WTC11 (cell line): Measurements from ENCODE around the gene ZBTB4. TPM values are rescaled to one million over a fixed set of nuclear protein-coding genes. Genes with fewer than 3 reads are reported as not detected.
A peak's percentile ranks its signal among the peaks of the same experiment; 100 is the strongest.

ENCODE experiments used
- ATAC-seq: fragments of 200-7000 bp; cut with Tn5 transposase; 2 replicates; pipeline ENCODE4 v1.10.0; 2021; ENCODE audit warnings: mild to moderate bottlenecking, moderate library complexity
- CTCF ChIA-PET: fragments of 300-600 bp; sonication (Branson Sonifier 250); formaldehyde crosslinking; loops from one replicate; lab custom pipeline; 2021; ENCODE audit warnings: antibody characterized with exemption; lab: Charles Lee
- POLR2A ChIA-PET: fragments of 350-600 bp; sonication (Branson Sonifier 250); formaldehyde crosslinking; loops from one replicate; lab custom pipeline; 2021; ENCODE audit warnings: antibody characterized with exemption; lab: Charles Lee
- DNase-seq: peaks from one replicate; pipeline ENCODE4 v3.0.0; 2021; ENCODE audit warnings: low spot score
- H3K27ac Mint-ChIP-seq: 2 replicates; pipeline ENCODE4 v1.8.0; 2021; ENCODE audit warnings: mixed read lengths
- H3K27me3 Mint-ChIP-seq: 2 replicates; pipeline ENCODE4 v1.8.0; 2021; ENCODE audit warnings: low read depth, mild to moderate bottlenecking, moderate library complexity, mixed read lengths
- H3K36me3 Mint-ChIP-seq: 2 replicates; pipeline ENCODE4 v1.8.0; 2021; ENCODE audit warnings: mixed read lengths
- H3K4me1 Mint-ChIP-seq: 2 replicates; pipeline ENCODE4 v1.8.0; 2022; ENCODE audit warnings: mixed read lengths
- H3K4me3 Mint-ChIP-seq: 2 replicates; pipeline ENCODE4 v1.8.0; 2021; ENCODE audit warnings: mild to moderate bottlenecking, moderate library complexity, mixed read lengths
- H3K9me3 Mint-ChIP-seq: 2 replicates; pipeline ENCODE4 v1.8.0; 2021; ENCODE audit warnings: mixed read lengths
- CREB1 ChIP-seq: sonication (generic); formaldehyde crosslinking; IDR thresholded peaks from 2 replicates; pipeline ENCODE4 v1.8.0; 2023; ENCODE audit warnings: mild to moderate bottlenecking, missing genetic modification reagents
- FOXJ3 ChIP-seq: sonication (generic); formaldehyde crosslinking; IDR thresholded peaks from 2 replicates; pipeline ENCODE4 v1.9.0; 2021; ENCODE audit warnings: missing genetic modification reagents, mild to moderate bottlenecking, borderline replicate concordance
- GTF2I ChIP-seq: fragments of 250-450 bp; sonication (Bioruptor Pico); conservative IDR thresholded peaks from 2 replicates; pipeline ENCODE4 v1.4.0; 2021; ENCODE audit warnings: mild to moderate bottlenecking
- NFE2L1 ChIP-seq: sonication (generic); formaldehyde crosslinking; IDR thresholded peaks from 2 replicates; pipeline ENCODE4 v1.8.1; 2023; ENCODE audit warnings: missing genetic modification reagents
- SMAD4 ChIP-seq: sonication (generic); formaldehyde crosslinking; IDR thresholded peaks from 2 replicates; pipeline ENCODE4 v1.8.0; 2022; ENCODE audit warnings: mild to moderate bottlenecking, missing genetic modification reagents
- SP1 ChIP-seq: sonication (generic); formaldehyde crosslinking; conservative IDR thresholded peaks from 2 replicates; pipeline ENCODE4 v1.8.1; 2022; ENCODE audit warnings: missing genetic modification reagents
- TEAD1 ChIP-seq: sonication (generic); formaldehyde crosslinking; IDR thresholded peaks from 2 replicates; pipeline ENCODE4 v1.8.0; 2022; ENCODE audit warnings: mild to moderate bottlenecking, missing genetic modification reagents
- TEAD4 ChIP-seq: sonication (generic); formaldehyde crosslinking; IDR thresholded peaks from 2 replicates; pipeline ENCODE4 v1.8.0; 2022; ENCODE audit warnings: mild to moderate bottlenecking, missing genetic modification reagents
- ZNF121 ChIP-seq: sonication (generic); formaldehyde crosslinking; IDR thresholded peaks from 2 replicates; pipeline ENCODE4 v1.8.0; 2023; ENCODE audit warnings: missing genetic modification reagents
- ZNF317 ChIP-seq: sonication (generic); formaldehyde crosslinking; IDR thresholded peaks from 2 replicates; pipeline ENCODE4 v1.8.1; 2023; ENCODE audit warnings: low read depth, mild to moderate bottlenecking, moderate library complexity, missing genetic modification reagents, borderline replicate concordance
- ZNF423 ChIP-seq: fragments of 250-450 bp; sonication (Bioruptor Pico); IDR thresholded peaks from 2 replicates; pipeline ENCODE4 v2.1.2; 2022; ENCODE audit warnings: mild to moderate bottlenecking, moderate library complexity
- total RNA-seq: library from RNA; stranded (reverse); gene quantifications from 3 replicates; pipeline ENCODE4 v1.2.3, GENCODE V29; 2021
- TF ChIP-seq, protein P1 (sequence below): sonication (generic); formaldehyde crosslinking; IDR thresholded peaks from 2 replicates; pipeline ENCODE4 v1.8.0; 2022; ENCODE audit warnings: mild to moderate bottlenecking, missing genetic modification reagents
- TF ChIP-seq, protein P2 (sequence below): fragments of 200-600 bp; IDR thresholded peaks from 2 replicates; pipeline ENCODE4 v1.8.0; 2022; ENCODE audit warnings: antibody characterized with exemption
- TF ChIP-seq, protein P3 (sequence below): sonication (generic); formaldehyde crosslinking; IDR thresholded peaks from 2 replicates; pipeline ENCODE4 v1.8.1; 2023; ENCODE audit warnings: mild to moderate bottlenecking, moderate library complexity, missing genetic modification reagents
- TF ChIP-seq, protein P4 (sequence below): sonication (generic); formaldehyde crosslinking; IDR thresholded peaks from 2 replicates; pipeline ENCODE4 v1.8.1; 2023; ENCODE audit warnings: mild to moderate bottlenecking, missing genetic modification reagents, borderline replicate concordance
- TF ChIP-seq, protein P5 (sequence below): sonication (generic); formaldehyde crosslinking; IDR thresholded peaks from 2 replicates; pipeline ENCODE4 v1.8.1; 2022; ENCODE audit warnings: mild to moderate bottlenecking, moderate library complexity, missing genetic modification reagents
- TF ChIP-seq, protein P6 (sequence below): fragments of 250-450 bp; sonication (Bioruptor Pico); conservative IDR thresholded peaks from 2 replicates; pipeline ENCODE4 v1.9.0; 2021; ENCODE audit warnings: mild to moderate bottlenecking
- TF ChIP-seq, protein P7 (sequence below): sonication (generic); formaldehyde crosslinking; IDR thresholded peaks from 2 replicates; pipeline ENCODE4 v1.8.0; 2023; ENCODE audit warnings: mild to moderate bottlenecking, missing genetic modification reagents

ZBTB4 gene
- total RNA-seq, 1 experiment from 2014 or later: 14.6 TPM

DNA sequence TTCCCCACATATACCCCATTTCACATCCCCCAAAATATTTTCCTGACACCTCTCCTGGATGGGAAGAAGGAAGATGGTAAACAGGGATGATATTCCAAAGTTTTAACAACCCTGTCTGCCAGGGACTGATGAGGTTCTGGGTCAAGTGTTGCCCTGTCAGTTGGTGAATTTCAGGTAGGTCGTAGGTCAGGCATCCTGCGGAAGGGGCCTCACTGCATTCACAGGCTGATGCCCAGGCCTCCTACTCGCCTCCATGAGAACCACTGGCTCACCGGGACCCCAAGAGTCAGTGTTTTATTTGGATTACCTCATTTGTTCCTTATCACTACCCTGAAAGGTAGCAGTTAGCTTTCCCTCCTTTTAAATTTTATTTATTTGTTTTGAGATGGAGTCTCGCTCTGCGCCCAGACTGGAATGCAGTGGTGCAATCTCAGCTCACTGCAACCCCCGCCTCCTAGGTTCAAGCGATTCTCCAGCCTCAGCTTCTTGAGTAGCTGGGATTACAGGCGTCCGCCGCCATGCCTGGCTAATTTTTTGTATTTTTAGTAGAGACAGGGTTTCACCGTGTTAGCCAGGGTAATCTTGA is 10.5 kb downstream of the ZBTB4 start:
- CTCF ChIA-PET: no interaction called here
- ATAC-seq: no peak
- no peaks in the 10 kb centered on the region for H3K9me3 Mint-ChIP-seq
- no peak for DNase-seq
- no peak for TF ChIP-seq NFE2L1
- TF ChIP-seq, protein P1, sequence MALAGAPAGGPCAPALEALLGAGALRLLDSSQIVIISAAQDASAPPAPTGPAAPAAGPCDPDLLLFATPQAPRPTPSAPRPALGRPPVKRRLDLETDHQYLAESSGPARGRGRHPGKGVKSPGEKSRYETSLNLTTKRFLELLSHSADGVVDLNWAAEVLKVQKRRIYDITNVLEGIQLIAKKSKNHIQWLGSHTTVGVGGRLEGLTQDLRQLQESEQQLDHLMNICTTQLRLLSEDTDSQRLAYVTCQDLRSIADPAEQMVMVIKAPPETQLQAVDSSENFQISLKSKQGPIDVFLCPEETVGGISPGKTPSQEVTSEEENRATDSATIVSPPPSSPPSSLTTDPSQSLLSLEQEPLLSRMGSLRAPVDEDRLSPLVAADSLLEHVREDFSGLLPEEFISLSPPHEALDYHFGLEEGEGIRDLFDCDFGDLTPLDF (CRISPR knock-in tag): no peak
- no peak for TF ChIP-seq SMAD4 (CRISPR knock-in tag)
- no peak for TF ChIP-seq GTF2I (CRISPR knock-in tag)
- TF ChIP-seq ZNF423: no peak
- no peak for TF ChIP-seq FOXJ3 (CRISPR knock-in tag)
- TF ChIP-seq, protein P2, sequence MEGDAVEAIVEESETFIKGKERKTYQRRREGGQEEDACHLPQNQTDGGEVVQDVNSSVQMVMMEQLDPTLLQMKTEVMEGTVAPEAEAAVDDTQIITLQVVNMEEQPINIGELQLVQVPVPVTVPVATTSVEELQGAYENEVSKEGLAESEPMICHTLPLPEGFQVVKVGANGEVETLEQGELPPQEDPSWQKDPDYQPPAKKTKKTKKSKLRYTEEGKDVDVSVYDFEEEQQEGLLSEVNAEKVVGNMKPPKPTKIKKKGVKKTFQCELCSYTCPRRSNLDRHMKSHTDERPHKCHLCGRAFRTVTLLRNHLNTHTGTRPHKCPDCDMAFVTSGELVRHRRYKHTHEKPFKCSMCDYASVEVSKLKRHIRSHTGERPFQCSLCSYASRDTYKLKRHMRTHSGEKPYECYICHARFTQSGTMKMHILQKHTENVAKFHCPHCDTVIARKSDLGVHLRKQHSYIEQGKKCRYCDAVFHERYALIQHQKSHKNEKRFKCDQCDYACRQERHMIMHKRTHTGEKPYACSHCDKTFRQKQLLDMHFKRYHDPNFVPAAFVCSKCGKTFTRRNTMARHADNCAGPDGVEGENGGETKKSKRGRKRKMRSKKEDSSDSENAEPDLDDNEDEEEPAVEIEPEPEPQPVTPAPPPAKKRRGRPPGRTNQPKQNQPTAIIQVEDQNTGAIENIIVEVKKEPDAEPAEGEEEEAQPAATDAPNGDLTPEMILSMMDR: no peak
- TF ChIP-seq, protein P3, sequence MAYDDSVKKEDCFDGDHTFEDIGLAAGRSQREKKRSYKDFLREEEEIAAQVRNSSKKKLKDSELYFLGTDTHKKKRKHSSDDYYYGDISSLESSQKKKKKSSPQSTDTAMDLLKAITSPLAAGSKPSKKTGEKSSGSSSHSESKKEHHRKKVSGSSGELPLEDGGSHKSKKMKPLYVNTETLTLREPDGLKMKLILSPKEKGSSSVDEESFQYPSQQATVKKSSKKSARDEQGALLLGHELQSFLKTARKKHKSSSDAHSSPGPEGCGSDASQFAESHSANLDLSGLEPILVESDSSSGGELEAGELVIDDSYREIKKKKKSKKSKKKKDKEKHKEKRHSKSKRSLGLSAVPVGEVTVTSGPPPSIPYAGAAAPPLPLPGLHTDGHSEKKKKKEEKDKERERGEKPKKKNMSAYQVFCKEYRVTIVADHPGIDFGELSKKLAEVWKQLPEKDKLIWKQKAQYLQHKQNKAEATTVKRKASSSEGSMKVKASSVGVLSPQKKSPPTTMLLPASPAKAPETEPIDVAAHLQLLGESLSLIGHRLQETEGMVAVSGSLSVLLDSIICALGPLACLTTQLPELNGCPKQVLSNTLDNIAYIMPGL (CRISPR knock-in tag): no peak
- TF ChIP-seq, all 79 proteins: peak for 0
- Mint-ChIP-seq H3K4me1 (0 out of 2 replicates have a peak, but pooled peaks cover 6% of the 10 kb centered on the region), H3K36me3 (no peaks in the 10 kb centered on the region), H3K27me3 (no peaks in the 10 kb centered on the region), H3K4me3 (no peak overlapping the region), H3K27ac (peak overlapping the region; percentile 41)
- POLR2A ChIA-PET: no interaction called here

DNA sequence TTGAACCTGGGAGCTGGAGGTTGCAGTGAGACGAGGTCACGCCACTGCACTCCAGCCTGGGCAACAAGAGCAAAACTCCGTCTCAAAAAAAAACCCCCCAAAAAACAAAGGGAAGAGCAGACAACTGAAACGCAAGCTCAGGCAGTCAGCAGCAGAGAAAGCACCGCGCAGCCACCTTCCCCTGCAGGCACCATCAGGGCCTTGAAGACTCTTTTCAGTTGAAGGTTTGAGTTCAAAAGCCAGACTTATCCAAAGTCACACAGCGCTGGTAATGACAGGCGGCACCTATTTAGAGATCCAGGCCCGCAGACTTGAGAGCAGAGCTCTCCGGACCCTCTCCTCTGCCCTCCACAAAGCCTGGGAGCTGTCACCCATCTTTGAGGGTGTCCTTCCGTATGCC is 11.1 kb downstream of the ZBTB4 start:
- Mint-ChIP-seq H3K27ac (peak overlapping the region; percentile 41), H3K4me3 (no peak overlapping the region), H3K4me1 (0 out of 2 replicates have a peak, but pooled peaks cover 6% of the 10 kb centered on the region), H3K36me3 (no peaks in the 10 kb centered on the region), H3K27me3 (no peaks in the 10 kb centered on the region), H3K9me3 (no peaks in the 10 kb centered on the region)
- ChIA-PET CTCF (no interaction called here), POLR2A (no interaction called here)
- DNase-seq (no peak), ATAC-seq (no peak)
- TF ChIP-seq, protein P4, sequence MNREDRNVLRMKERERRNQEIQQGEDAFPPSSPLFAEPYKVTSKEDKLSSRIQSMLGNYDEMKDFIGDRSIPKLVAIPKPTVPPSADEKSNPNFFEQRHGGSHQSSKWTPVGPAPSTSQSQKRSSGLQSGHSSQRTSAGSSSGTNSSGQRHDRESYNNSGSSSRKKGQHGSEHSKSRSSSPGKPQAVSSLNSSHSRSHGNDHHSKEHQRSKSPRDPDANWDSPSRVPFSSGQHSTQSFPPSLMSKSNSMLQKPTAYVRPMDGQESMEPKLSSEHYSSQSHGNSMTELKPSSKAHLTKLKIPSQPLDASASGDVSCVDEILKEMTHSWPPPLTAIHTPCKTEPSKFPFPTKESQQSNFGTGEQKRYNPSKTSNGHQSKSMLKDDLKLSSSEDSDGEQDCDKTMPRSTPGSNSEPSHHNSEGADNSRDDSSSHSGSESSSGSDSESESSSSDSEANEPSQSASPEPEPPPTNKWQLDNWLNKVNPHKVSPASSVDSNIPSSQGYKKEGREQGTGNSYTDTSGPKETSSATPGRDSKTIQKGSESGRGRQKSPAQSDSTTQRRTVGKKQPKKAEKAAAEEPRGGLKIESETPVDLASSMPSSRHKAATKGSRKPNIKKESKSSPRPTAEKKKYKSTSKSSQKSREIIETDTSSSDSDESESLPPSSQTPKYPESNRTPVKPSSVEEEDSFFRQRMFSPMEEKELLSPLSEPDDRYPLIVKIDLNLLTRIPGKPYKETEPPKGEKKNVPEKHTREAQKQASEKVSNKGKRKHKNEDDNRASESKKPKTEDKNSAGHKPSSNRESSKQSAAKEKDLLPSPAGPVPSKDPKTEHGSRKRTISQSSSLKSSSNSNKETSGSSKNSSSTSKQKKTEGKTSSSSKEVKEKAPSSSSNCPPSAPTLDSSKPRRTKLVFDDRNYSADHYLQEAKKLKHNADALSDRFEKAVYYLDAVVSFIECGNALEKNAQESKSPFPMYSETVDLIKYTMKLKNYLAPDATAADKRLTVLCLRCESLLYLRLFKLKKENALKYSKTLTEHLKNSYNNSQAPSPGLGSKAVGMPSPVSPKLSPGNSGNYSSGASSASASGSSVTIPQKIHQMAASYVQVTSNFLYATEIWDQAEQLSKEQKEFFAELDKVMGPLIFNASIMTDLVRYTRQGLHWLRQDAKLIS (CRISPR knock-in tag): no peak
- TF ChIP-seq, protein P5, sequence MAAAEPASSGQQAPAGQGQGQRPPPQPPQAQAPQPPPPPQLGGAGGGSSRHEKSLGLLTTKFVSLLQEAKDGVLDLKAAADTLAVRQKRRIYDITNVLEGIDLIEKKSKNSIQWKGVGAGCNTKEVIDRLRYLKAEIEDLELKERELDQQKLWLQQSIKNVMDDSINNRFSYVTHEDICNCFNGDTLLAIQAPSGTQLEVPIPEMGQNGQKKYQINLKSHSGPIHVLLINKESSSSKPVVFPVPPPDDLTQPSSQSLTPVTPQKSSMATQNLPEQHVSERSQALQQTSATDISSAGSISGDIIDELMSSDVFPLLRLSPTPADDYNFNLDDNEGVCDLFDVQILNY (CRISPR knock-in tag): no peak
- TF ChIP-seq TEAD4 (CRISPR knock-in tag): no peak
- no peak for TF ChIP-seq ZNF121 (CRISPR knock-in tag)
- TF ChIP-seq, protein P6, sequence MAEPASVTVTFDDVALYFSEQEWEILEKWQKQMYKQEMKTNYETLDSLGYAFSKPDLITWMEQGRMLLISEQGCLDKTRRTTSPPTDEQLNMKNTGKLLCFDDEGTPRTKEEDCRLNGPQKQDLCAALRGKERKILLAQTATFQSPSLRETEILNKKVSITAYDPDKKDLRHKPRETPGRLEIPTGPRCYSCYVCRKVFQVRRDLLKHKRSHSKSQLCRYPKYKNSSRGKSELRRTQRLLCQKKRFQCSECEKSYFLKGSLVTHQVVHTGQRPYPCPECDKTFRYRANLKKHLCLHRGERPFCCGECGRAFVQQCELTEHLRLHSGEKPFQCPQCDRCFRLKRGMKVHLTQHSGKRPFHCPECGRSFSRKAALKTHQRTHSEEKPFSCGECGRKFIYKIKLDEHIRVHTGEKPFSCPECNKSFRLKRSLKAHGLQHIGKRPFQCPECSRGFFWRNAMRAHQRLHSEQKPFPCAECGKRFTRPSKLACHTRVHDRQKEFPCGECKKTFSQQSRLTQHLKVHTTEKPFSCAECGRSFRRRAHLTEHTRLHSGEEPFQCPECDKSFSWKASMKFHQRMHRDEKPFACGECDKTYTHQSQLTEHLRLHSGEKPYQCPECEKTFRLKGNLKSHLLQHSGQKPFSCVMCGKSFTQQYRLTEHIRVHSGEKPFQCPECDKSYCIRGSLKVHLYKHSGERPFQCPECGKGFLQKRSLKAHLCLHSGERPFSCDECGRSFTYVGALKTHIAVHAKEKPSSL (CRISPR knock-in tag): no peak
- TF ChIP-seq SP1 (CRISPR knock-in tag): no peak
- TF ChIP-seq CREB1 (CRISPR knock-in tag): no peak
- TF ChIP-seq, protein P7, sequence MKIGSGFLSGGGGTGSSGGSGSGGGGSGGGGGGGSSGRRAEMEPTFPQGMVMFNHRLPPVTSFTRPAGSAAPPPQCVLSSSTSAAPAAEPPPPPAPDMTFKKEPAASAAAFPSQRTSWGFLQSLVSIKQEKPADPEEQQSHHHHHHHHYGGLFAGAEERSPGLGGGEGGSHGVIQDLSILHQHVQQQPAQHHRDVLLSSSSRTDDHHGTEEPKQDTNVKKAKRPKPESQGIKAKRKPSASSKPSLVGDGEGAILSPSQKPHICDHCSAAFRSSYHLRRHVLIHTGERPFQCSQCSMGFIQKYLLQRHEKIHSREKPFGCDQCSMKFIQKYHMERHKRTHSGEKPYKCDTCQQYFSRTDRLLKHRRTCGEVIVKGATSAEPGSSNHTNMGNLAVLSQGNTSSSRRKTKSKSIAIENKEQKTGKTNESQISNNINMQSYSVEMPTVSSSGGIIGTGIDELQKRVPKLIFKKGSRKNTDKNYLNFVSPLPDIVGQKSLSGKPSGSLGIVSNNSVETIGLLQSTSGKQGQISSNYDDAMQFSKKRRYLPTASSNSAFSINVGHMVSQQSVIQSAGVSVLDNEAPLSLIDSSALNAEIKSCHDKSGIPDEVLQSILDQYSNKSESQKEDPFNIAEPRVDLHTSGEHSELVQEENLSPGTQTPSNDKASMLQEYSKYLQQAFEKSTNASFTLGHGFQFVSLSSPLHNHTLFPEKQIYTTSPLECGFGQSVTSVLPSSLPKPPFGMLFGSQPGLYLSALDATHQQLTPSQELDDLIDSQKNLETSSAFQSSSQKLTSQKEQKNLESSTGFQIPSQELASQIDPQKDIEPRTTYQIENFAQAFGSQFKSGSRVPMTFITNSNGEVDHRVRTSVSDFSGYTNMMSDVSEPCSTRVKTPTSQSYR: no peak
- TF ChIP-seq ZNF317 (CRISPR knock-in tag): no peak
- TF ChIP-seq TEAD1 (CRISPR knock-in tag): no peak
